ENCODE results near the gene GABRB1. TPM values are rescaled to one million over a fixed set of nuclear protein-coding genes. Genes with fewer than 3 reads are reported as not detected.
A peak's percentile ranks its signal among the peaks of the same experiment; 100 is the strongest.

GABRB1 gene
- total RNA-seq, 1 donor: 1.4 TPM

GRCh38 chr4:47120783-47121182, 89.4 kb downstream of the GABRB1 start:
- H3K4me3 ChIP-seq (ENCODE audit: low read depth, low read length): no peak overlapping the region
- no peak for DNase-seq (ENCODE audit: low read depth)
- no peak for TF ChIP-seq CTCF (IDR thresholded peaks at IDR 0.05; ENCODE audit: insufficient read depth, low read length)

DNA sequence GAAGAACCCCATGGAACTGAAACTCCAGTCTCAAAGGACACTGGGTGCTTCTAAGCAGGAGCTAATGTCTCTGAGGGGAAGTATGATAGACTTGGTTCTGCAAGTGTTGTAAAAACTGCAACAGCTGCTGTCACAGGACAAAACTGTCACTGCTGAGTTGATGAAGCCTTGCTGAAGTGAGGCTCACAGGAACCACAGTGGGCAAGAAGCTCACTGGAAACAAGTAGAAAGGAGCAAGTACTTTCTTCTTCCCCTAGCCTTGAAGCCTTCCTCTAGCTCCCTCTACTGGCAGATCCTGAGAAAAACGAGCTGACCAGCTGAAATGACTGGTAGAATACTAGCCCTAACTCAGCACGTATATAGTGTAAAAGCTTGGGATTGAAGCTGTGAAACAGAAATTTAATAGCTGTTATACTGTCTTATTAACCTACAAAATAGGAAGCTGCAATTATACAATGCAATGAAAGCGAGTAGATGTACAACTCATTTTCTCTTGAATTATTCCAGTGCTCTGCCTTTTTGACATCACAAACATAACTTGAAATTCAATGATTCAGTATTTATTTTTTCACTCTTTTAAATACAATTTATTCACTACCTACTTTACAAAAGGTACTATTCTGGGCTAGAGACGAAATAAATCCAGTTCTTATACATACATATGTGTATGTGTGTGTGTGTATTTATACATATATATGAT, 91.4 kb downstream of the GABRB1 start:
- DNase-seq (ENCODE audit: low read depth): peak; percentile 86
- TF ChIP-seq CTCF (IDR thresholded peaks at IDR 0.05; ENCODE audit: insufficient read depth, low read length): peak; percentile 94
- H3K4me3 ChIP-seq (ENCODE audit: low read depth, low read length): no peak overlapping the region

- DNase-seq (ENCODE audit: low read depth): no peak
- TF ChIP-seq CTCF (IDR thresholded peaks at IDR 0.05; ENCODE audit: insufficient read depth, low read length): no peak
- no peak overlapping the region for H3K4me3 ChIP-seq (ENCODE audit: low read depth, low read length)
Observed at GRCh38 chr4:47128991-47129390, 97.6 kb downstream of the GABRB1 start.

- no peak for DNase-seq (ENCODE audit: low read depth)
- no peak for TF ChIP-seq CTCF (IDR thresholded peaks at IDR 0.05; ENCODE audit: insufficient read depth, low read length)
Observed at GRCh38 chr4:47135210-47135609, 103.8 kb downstream of the GABRB1 start.

GRCh38 chr4:47143261-47143660, 111.9 kb downstream of the GABRB1 start:
- TF ChIP-seq CTCF (IDR thresholded peaks at IDR 0.05; ENCODE audit: insufficient read depth, low read length): no peak
- DNase-seq (ENCODE audit: low read depth): no peak
- no peak overlapping the region for H3K4me3 ChIP-seq (ENCODE audit: low read depth, low read length)

More at GRCh38 chr4:47135210-47135609, 103.8 kb downstream of the GABRB1 start:
- no peak overlapping the region for H3K4me3 ChIP-seq (ENCODE audit: low read depth, low read length)

GRCh38 chr4:47145630-47146029, 114.3 kb downstream of the GABRB1 start:
- peak; percentile 85 for DNase-seq (ENCODE audit: low read depth)
- TF ChIP-seq CTCF (IDR thresholded peaks at IDR 0.05; ENCODE audit: insufficient read depth, low read length): no peak
- H3K4me3 ChIP-seq (ENCODE audit: low read depth, low read length): no peak overlapping the region

Measured in fibroblast of the aortic adventitia (primary cell).